Hematopoietic multipotent progenitor cell treated with erythropoietin and hydrocortisone succinate and interleukin-3 and kit ligand, for 8 days (in vitro differentiated cells): ENCODE results near the gene KLK1.
"Not testable (repeated sequence)": the region's sequence is repeated elsewhere in the genome, so short reads cannot be mapped to it uniquely, and the experiment has no call there.

Experiments used
- DNase-seq: peaks from one replicate; pipeline ENCODE4 v3.0.0-alpha.2; 2015

Gene KLK1

DNA sequence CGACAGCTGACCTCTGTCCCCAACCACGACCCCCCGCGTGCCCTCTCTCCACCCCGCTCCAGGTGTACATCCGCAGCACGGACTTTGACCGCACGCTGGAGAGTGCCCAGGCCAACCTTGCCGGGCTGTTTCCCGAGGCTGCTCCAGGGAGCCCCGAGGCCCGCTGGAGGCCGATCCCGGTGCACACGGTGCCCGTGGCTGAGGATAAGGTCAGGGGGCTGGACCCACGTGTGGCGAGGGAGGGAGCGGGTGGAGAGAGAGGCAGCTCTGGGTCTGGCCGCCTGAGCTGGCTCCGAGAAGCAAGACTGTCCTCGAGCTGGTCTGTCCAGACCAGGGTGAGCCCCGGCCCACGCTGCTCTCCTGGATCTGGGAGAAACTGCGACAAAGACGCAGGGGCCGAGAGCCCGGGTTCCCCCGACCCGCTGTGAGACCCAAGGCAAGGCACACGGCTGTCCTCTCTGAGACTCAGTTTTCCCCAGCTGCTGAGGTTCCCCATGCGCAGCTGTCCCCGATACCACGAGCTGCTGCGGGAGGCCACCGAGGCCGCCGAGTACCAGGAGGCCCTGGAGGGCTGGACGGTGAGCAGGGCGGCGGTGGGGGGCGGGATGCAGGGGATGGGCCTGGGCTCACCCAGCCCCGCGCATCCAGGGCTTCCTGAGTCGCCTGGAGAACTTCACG is 31.9 kb downstream of the KLK1 start:
- no peak for DNase-seq

DNA sequence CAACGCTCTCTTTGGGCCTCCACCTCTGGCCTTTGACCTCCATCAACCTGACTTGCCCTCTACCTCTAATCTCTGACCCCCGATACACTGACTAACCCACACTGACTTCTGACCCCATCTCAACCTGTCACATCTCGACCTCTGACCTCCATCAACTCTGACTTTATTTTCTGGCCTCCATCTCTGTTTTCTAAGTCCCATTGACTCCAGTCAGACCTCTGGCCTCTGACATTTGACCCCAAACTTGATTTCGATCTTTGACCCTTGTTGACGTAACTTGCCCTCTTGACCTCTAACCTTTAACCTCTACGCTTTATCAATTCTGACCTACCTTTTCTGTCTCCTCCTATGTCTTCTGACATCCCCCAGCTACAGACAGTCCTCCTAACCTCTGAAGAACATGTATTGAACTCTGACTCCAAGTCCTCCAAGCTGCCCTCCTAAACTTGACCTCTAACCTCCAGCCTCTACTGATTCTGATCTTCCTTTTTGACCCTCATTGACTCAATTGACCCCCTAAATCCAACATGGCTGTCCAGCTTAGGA is 32.6 kb downstream of the KLK1 start:
- DNase-seq, result no peak

DNA sequence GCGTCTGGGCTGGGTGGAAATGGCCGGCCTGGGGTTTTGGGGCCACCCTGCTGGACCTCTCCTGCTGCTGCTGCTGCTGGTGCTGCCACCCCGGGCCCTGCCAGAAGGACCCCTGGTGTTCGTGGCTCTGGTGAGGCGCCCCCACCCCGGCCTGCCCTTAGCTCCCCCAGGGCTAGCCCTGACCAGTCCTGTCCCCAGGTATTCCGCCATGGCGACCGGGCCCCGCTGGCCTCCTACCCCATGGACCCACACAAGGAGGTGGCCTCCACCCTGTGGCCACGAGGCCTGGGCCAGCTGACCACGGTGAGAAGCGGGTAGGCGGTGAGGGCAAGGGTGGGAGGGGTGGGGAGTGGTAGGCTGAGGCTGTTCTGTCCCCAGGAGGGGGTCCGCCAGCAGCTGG is 33.2 kb downstream of the KLK1 start, which contains the start of gene ACP4:
Gene ACP4, plus strand, starts transcription at position 20 of the 400 bp plus-strand sequence. Its CDS starts 0 bp downstream, at position 20.
- DNase-seq, result no peak

DNA sequence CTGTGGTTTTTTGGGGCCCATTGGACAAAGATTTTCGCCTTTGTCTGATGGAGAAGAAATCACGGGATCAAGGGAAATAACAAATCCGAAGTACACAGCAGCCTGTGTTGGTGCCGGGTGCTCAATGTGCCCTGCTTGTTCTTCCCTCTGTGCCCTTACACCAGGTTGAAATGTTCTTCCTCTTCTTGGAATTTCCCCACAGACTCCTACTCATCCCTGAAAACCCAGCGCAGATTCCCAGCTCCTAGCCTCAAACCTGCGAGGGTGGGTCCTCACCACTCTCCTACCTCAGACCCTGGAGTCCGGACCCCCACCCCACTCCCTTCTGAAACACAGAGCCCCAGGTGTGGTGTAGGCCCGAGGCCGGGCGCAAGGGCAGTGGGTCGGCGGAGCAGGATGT is 38.3 kb downstream of the KLK1 start:
- no peak for DNase-seq

DNA sequence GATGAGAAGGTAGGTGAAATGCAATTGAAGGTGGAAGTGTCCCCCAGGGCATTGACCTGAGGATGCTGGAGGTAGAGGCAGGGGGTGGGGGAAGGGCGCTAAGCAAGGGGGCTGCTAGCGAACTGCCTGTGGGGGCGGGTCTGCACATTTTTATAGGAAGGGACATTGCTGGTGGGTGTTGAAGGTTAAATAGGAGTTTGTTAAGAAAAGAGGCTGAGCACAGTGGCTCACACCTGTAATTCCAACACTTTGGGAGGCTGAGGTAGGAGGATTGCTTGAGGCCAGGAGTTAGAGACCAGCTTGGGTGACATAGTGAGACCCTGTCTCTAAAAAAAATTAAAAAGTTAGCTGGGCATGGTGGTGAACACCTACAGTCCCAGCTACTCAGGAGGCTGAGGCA is 38.9 kb downstream of the KLK1 start:
- no peak for DNase-seq

DNA sequence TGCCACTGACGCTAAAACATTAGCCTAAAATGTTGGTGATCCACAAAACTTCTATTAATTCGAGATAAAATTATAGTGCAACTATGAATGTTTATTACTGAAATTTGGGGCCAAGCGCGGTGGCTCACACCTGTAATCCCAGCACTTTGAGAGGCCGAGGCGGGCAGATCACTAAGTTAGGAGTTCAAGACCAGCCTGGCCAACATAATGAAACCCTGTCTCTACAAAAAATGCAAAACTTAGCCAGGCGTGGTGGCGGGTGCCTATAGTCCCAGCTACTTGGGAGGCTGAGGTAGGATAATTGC is 39.8 kb downstream of the KLK1 start:
- not testable (repeated sequence) for DNase-seq

DNA sequence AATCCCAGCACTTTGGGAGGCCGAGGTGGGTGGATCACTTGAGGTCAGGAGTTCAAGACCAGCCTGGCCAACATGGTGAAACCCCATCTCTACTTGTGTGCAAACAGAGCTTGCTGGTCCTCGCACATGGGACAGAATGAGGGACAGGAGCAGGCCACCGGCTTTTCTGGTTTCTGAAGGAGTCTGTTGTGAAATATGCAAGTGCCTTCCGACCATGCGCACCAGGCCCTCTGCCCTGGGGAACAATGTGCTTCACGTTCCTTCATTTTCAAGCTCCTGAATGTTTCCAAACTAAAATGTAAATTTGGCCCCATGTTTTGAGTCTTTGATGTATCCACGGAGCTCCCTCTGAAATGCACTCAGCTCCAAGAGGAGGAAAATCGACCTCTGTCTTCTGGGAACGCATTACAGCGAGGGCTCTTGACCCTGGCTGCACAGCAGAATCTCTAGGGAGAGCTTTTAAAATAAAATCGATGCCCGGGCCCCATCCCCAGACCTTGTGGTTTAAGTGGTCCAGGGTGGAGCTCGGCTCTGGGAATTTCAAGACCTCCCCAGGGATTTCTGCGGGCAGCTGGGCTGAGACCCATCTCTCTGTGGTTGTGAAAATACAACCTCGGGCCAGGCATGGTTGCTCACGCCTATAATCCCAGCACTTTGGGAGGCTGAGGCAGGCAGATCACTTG is 42.7 kb downstream of the KLK1 start:
- no peak for DNase-seq

DNA sequence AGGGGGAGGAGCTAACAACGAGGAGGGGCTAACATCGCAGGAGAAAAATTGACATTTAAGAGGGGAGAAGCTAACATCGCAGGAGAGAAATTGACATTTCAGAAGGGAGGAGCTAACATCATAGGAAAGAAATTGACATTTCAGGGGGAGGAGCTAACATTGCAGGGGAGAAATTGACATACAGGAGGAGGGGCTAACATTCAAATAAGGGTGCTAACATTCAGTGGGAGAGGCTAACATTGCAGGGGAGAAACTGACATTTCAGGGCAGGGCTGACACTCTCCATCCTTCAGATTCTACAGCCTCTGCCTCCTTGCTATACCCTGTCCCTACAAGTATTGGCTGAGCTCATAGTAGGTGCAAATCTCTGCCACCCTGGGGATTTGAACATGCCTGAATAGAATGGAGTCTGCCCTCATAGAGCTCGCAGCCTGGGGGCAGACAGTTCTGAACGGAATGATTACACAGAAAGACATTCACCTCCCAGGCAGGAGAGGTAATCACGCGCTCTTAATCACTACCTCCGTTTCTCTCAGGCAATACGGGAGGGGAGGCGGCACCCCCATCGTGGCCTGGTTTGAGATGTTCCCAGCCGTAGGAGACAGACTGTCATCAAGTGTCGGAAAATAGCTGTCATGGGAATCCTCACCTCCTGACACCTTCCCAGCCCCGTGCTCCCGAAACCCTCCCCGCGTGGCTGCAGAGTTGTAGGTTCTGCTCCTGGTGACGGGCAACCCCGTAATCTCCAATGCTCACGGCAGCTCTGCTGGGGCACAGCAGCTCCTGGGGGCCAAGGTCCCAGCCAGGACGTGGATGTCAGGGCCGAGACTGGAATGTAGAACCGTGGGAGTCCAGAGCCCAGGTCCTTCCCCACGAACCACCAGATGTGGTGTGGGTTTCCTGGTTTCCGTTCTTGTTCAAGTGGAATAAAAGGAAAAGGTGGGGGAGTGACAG is 43.8 kb downstream of the KLK1 start:
- DNase-seq, result no peak

DNA sequence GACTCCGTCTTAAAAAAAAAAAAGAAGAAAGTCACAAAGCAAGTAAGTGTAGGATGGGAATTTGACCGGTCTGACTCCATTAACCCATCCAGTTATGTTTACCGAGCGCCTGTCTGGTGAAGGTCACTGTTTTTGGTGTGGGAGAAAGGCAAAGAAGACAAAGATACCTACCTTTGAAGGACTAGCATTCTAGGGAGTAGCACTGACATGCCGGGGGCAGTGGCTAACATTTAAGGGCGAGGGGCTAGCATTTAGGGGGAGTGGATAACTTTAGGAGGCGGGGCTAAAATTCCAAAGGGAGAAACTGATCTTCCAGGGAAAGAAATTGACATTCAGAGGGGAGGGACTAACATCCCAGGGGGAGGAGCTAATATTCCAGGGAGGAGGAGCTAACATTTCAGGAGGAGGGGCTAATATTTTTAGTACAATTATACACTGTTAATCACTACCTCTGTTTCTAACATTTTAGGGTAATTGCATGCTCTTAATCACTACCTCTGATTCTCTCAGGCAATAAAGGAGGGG is 44.6 kb downstream of the KLK1 start:
- no peak for DNase-seq

DNA sequence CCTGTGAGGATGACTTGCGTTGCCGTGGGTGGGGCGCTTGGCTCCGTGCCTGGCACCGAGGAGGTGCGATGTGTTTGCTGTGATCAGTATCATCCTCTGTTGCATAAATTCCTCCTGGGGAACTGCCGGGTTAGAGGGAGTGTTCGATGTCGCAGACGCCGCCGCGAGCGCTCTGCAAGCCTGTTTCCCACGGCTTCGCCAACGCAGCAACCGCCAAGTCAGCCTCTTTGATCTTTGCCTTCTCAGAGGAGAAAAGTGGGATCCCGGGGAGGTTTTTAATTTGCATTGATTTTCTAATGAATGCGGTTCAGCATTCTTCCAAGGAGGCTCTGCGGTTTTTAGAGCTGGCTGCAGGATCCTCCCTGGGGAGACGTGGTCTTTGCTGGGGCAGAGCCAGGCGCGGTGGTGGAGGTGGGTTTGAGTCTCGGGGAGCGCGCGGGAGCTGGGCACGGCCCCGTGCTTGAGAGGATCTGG is 45.7 kb downstream of the KLK1 start:
- DNase-seq, result no peak

DNA sequence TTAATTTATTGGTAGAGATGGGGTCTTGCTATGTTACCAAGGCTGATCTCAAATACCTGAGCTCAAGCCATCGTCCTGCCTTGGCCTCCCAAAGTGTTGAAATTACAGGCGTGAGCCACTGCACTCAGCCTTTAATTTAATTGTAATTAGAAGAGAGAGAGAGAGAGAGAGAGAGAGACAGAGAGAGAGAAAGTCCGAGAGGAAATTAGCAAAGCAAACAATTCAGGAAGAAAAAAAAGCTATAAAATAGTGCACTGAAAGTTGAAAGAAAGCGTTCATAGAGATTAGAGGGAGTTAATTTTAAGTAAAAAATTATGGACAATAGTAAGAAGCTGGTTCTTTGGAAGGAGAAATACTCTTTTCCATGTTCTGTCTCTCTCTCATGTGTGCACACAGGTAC is 46.3 kb downstream of the KLK1 start:
- DNase-seq, result no peak

DNA sequence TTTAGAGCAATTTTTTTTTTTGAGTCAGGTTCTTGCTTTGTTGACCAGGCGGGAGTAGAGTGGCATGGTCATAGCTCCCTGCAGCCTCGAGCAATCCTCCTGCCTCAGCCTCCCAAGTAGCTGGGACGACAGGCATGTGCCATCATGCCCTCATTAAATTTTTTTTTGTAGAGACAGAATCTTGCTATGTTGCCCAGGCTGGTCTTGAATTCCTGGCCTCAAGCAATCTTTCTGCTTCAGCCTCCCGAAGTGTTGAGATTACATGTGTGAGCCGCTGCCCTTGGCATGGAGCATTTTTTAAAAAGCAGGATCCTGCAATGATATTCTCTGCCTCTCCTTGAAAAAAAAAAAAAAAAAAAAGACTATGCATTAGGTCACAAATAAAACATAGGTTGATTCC is 47.5 kb downstream of the KLK1 start:
- no peak for DNase-seq

DNA sequence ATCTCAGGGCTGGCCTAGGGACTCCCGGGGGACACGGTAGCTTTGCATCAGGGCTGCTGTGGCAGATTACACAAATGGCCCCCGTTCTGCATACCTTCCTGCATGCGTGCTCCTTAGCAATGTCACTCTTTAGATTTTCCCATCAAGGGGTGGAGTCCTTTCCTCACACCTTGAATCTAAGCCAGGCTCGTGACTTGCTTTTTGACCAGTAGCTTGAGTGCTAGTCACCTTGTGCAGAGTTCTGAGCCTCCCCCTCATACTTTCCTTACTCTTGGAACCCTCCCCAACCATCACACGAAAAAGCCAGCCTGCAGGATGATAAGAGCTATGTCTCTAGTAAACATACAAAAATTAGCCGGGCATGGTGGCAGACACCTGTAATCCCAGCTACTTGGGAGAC is 50.1 kb downstream of the KLK1 start:
- DNase-seq, result not testable (repeated sequence)

DNA sequence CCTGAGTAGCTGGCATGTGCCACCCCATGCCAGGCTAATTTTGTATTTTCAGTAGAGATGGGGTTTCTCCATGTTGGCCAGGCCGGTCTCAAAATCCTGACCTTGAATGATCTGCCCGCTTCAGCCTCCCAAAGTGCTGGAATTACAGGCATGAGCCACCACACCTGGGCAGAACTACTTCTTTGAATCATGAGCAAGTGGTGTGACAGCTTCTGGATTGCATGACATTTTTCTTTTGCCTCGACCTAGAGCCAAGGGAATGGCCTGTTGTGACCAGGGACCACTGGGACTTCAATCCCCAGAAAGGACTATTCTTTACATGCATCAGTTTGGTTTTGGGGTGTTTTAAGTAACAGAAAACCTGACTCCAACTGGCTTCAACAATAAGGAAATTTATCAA is 50.7 kb downstream of the KLK1 start:
- DNase-seq, result not testable (repeated sequence)

DNA sequence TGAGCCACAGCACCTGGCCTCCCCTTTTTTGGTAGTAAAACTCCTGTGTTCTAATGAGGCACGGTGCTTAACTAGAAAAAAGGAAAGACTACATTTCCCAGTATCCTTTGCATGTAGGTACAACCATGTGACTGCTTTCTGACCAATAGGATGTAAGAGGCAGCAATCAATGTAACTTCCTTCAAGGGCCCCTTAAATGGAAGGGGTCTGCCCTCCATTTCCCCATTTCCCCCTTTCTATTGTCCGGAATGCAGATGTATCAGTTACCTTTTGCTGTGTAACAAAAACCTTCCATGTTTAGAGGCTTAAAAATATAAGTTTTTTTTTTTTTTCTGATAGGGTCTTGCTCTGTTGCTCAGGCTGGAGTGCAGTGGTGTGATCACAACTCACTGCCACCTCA is 51.1 kb downstream of the KLK1 start:
- peak; percentile 41 for DNase-seq

DNA sequence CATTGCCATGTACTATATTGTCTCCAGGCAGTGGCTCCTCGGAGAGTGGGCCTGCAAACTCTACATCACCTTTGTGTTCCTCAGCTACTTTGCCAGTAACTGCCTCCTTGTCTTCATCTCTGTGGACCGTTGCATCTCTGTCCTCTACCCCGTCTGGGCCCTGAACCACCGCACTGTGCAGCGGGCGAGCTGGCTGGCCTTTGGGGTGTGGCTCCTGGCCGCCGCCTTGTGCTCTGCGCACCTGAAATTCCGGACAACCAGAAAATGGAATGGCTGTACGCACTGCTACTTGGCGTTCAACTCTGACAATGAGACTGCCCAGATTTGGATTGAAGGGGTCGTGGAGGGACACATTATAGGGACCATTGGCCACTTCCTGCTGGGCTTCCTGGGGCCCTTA is 52.7 kb downstream of the KLK1 start:
- no peak for DNase-seq

DNA sequence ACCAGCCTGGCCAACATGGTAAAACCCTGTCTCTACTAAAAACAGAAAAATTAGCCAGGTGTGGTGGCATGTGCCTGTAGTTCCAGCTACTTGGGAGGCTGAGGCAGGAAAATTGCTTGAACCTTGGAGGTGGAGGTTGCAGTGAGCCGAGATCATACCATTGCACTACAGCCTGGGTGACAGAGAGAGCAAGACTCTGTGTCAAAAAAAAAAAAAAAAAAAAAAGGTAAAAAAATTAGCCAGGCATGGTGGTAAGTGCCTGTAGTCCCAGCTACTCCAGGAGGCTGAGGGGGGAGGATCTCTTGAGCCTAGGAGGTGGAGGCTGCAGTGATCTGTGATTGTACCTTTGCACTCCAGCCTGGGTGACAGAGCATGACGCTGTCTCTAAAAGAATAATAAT is 53.4 kb downstream of the KLK1 start, which contains the start of gene GPR32:
Gene GPR32, plus strand, starts transcription at position 301 of the 400 bp plus-strand sequence. CDS start 137 bp downstream, outside the sequence.
- not testable (repeated sequence) for DNase-seq
